ENCODE measurements around the gene SPATA3. TPM values are rescaled to one million over a fixed set of nuclear protein-coding genes. Genes with fewer than 3 reads are reported as not detected.

SPATA3 gene
- total and polyA plus RNA-seq, 2 of the 13 experiments (the other 11 are each of a cell fraction or from before 2014, with no cell fraction given) = not detected

DNA sequence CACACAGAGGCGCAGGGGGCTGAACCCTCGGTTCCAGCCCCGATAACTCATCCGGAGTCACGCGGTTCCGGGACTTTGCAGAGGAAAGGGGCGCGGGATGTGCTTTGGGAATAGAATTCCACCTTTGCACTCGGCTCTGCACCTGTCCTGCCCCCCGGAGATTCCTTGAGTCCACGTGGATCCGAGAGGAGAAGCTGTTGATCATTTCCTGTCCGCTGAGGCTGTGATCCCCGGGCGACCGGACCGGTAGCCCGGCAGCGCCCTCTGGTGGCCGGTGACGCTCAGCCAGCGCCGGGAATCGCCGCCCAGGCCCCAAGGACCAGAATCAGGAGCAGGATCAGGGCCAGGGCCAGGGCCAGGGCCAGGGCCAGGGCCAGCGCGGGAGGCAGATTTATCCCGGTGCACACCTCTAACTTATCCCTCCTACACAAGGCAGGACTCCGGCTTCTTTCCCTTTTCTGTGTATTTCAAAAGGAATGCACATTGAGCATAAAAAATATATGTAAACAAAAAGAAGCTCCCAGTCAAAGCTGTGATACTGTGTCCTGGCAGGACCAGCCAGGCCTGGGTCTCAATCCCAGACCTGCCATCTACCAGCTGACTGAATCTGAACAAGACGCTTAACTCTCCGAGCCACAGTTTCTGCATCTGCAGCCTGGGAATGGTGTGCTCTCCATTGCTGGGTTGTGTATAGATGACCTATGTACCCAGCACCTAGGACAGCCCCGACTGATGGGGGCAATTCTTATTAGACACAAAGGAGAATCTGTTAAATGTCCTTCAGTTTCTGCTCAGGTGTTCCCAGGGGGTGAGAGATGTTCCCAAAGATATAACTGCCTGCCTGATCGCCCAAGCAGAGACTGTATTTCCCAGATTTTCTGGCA lies 8.5 kb upstream of the SPATA3 start (continued):
- TF ChIP-seq, protein P1, sequence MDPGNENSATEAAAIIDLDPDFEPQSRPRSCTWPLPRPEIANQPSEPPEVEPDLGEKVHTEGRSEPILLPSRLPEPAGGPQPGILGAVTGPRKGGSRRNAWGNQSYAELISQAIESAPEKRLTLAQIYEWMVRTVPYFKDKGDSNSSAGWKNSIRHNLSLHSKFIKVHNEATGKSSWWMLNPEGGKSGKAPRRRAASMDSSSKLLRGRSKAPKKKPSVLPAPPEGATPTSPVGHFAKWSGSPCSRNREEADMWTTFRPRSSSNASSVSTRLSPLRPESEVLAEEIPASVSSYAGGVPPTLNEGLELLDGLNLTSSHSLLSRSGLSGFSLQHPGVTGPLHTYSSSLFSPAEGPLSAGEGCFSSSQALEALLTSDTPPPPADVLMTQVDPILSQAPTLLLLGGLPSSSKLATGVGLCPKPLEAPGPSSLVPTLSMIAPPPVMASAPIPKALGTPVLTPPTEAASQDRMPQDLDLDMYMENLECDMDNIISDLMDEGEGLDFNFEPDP (CRISPR knock-in tag; conservative IDR thresholded peaks at IDR 0.05) = no peak
- TF ChIP-seq ZNF329 (CRISPR knock-in tag; IDR thresholded peaks at IDR 0.05; ENCODE audit: low read depth) (0 out of 2 replicates have a peak, but pooled peaks have one; percentile 61), FLYWCH1 (CRISPR knock-in tag; IDR thresholded peaks at IDR 0.05) (no peak), HHEX (CRISPR knock-in tag; IDR thresholded peaks at IDR 0.05) (no peak), ZNF605 (CRISPR knock-in tag; IDR thresholded peaks at IDR 0.05) (no peak; the same call in 1 of the 2 replicates), E2F5 (CRISPR knock-in tag; conservative IDR thresholded peaks at IDR 0.05) (no peak; the same call in 1 of the 2 replicates), ZNF337 (CRISPR knock-in tag; IDR thresholded peaks at IDR 0.05; ENCODE audit: borderline replicate concordance, low read depth) (peak; percentile 79; the same call in 1 of the 2 replicates), ZFP82 (CRISPR knock-in tag; IDR thresholded peaks at IDR 0.05; ENCODE audit: borderline replicate concordance) (no peak), IKZF4 (CRISPR knock-in tag; IDR thresholded peaks at IDR 0.05; ENCODE audit: borderline replicate concordance, low read depth, not compliant biosample characterization) (no peak), CAMTA2 (CRISPR knock-in tag; IDR thresholded peaks at IDR 0.05; ENCODE audit: borderline replicate concordance) (no peak), TCF12 (IDR thresholded peaks at IDR 0.05) (no peak), TCF12 (CRISPR knock-in tag; IDR thresholded peaks at IDR 0.05) (no peak), NFYB (CRISPR knock-in tag; IDR thresholded peaks at IDR 0.05) (no peak), PHB2 (IDR thresholded peaks at IDR 0.05; ENCODE audit: partially characterized antibody) (no peak), ZNF883 (CRISPR knock-in tag; IDR thresholded peaks at IDR 0.05; ENCODE audit: not compliant biosample characterization) (peak; percentile 23), MAFK (conservative IDR thresholded peaks at IDR 0.05 in 1 of 2, IDR thresholded peaks at IDR 0.05 in 1 of 2; ENCODE audit: low read length in 2 of 2) (no peak), TCF7 (IDR thresholded peaks at IDR 0.05; ENCODE audit: low read depth) (no peak), RNF2 (conservative IDR thresholded peaks at IDR 0.05; ENCODE audit: low read depth) (0 out of 2 replicates have a peak, but pooled peaks have one; percentile 37), ZNF18 (CRISPR knock-in tag; IDR thresholded peaks at IDR 0.05; ENCODE audit: insufficient replicate concordance) (no peak), RARA (CRISPR knock-in tag; IDR thresholded peaks at IDR 0.05) (0 out of 2 replicates have a peak, but pooled peaks have one; percentile 6), PRMT3 (CRISPR knock-in tag; IDR thresholded peaks at IDR 0.05; ENCODE audit: borderline replicate concordance, low read depth) (no peak), MIER2 (CRISPR knock-in tag; IDR thresholded peaks at IDR 0.05) (peak; percentile 63; the same call in 1 of the 2 replicates), ZNF572 (CRISPR knock-in tag; IDR thresholded peaks at IDR 0.05) (0 out of 2 replicates have a peak, but pooled peaks have one; percentile 36), ZNF589 (CRISPR knock-in tag; conservative IDR thresholded peaks at IDR 0.05) (no peak), NONO (IDR thresholded peaks at IDR 0.05) (no peak), NONO (CRISPR knock-in tag; conservative IDR thresholded peaks at IDR 0.05) (peak; percentile 76), KDM5B (CRISPR knock-in tag; IDR thresholded peaks at IDR 0.05; ENCODE audit: borderline replicate concordance) (peak; percentile 76; the same call in 1 of the 2 replicates)
